AML-193 (cell line): Measurements from ENCODE around the gene PIAS1.
"Not testable (repeated sequence)": the region's sequence is repeated elsewhere in the genome, so short reads cannot be mapped to it uniquely, and the experiment has no call there.

Experiments
- DNase-seq, 2 experiments: peaks; one replicate each; lab custom pipeline; 2025; lab: John Stamatoyannopoulos, UW

PIAS1 gene

DNA sequence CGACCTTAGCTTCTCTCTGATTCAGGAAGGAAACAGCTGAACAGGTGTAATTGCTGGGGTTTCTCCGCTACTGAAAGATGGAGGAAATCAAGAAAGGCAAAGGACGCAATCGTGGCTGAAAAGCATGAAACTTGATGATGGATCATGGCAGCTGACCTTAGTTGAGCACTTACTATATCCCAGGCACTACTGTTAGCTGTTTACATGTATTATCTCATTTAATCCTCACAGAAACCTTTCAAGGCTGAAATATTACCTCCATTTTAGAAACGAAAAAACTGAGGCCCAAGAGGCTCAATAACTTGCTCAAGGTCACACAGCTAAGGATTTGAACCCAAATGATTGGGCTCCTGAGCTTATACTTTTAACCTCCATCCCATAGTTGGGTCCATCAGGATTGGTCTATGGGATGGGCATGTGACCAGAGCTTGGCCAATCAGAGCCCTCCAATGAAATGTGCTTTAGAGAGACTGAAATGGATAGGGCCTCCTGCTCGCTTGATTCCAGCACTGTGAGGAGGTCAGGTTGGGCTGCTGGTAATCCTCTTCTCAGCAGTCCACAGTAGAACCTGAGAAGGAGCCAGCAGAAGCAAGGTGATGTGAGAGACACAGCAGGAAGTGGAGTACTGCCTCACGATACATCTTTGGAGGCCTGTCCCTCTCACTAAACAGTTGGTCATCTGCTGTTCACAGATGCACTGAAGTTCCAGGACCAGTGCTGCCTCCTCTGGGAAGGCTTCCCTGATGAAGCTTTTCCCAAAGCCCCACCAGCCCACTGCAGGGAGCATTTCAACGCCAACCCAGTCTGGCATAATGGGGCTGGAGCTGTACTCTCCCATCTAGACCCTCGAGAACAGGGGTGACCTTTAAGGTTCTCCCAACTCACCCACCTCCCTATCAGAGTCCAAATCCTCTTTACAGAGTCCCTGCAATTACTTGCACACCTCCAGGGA, 165.0 kb downstream of the PIAS1 start:
- DNase-seq = no peak

GRCh38 chr15:68220489-68220888, 166.4 kb downstream of the PIAS1 start:
- DNase-seq = no peak

DNA sequence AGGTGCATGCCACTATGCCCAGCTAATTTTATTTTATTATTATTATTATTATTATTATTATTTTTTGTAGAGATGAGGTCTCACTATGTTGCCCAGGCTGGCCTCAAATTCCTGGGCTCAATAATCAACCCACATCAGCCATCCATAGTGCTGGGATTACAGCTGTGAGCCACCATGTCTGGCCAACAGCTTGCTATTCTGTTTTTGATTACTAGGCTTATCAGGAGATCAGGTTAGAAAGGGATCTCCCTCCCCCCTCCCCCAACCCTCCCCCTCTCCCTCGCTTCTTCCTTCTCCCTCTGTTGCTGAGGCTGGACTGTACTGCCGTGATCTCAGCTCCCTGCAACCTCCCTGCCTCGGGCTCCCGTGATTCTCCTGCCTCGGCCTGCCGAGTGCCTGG, 166.9 kb downstream of the PIAS1 start:
- no peak for DNase-seq

DNA sequence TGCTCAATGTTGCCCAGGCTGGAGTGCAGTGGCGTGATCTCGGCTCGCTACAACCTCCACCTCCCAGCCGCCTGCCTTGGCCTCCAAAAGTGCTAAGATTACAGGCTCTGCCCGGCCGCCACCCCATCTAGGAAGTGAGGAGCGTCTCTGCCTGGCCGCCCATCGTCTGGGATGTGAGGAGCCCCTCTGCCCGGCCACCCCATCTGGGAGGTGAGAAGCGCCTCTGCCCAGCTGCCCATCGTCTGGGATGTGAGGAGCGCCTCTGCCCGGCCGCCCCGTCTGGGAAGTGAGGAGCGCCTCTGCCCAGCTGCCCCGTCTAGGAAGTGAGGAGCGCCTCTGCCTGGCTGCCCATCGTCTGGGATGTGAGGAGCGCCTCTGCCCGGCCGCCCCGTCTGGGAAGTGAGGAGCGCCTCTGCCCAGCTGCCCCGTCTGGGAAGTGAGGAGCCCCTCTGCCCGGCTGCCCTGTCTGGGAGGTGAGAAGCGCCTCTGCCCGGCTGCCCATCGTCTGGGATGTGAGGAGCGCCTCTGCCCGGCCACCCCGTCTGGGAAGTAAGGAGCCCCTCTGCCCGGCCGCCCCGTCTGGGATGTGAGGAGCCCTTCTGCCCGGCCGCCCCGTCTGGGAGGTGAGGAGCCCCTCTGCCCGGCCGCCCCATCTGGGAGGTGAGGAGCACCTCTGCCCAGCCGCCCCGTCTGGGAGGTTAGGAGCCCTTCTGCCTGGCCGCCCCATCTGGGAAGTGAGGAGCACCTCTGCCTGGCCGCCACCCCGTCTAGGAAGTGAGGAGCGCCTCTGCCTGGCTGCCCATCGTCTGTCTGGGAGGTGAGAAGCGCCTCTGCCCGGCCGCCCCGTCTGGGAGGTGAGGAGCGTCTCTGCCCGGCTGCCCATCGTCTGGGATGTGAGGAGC, 167.7 kb downstream of the PIAS1 start:
- DNase-seq = not testable (repeated sequence)

GRCh38 chr15:68222432-68222743, 168.3 kb downstream of the PIAS1 start:
- not testable (repeated sequence) for DNase-seq

DNA sequence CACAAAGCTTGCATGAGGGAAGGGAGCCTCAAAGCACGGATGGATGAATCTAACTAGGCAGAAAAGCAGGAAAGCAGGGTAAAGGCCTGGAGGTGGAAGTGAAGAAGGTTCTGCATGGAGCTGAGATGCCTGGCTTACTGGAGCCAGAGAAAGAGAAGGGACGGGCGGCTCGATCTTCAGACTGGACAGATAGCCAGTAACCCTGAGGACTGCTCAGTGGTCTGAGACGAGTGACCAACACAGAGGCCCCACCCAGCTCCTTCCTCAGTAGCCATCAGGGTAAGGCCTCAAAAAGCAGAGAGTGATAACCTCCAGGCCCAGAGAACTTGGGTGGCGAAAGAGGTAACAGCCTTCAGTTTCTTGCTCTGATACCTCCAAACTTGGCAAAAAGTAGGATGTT, 169.1 kb downstream of the PIAS1 start:
- DNase-seq = no peak

DNA sequence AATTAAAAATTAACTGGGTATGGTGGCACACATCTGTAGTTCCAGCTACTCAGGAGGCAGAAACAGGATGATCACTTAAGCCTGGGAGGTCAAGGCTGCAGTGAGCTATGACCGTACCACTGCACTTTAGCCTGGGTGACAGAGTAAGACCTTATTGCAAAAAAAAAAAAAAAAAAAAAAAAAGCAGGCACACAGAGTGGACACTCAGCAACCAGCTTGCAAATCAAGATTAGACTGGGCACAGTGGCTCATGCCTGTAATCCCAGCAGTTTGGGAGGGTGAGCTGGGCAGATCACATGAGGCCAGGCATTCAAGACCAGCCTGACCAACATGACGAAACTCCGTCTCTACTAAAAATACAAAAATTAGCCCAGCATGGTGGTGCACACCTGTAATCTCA, 170.0 kb downstream of the PIAS1 start:
- DNase-seq = no peak

- DNase-seq = peak in 1 of 2 experiments; percentile 7
Observed at GRCh38 chr15:68224546-68225250, 170.6 kb downstream of the PIAS1 start.

DNA sequence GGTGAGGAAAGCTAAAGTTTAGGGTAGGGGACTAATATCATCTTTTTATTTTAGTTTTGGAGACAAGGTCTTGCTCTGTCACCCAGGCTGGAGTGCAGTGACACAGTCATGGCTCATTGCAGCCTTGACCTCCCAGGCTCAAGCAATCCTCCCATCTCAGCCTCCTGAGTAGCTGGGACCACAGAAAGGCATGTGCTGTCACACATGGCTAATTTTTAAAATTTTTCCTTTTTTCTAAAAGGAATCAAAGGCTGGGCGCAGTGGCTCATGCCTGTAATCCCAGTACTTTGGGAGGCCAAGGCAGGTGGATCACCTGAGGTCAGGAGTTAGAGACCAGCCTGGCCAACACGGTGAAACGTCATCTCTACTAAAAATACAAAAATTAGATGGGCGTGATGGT, 171.3 kb downstream of the PIAS1 start:
- not testable (repeated sequence) for DNase-seq

DNA sequence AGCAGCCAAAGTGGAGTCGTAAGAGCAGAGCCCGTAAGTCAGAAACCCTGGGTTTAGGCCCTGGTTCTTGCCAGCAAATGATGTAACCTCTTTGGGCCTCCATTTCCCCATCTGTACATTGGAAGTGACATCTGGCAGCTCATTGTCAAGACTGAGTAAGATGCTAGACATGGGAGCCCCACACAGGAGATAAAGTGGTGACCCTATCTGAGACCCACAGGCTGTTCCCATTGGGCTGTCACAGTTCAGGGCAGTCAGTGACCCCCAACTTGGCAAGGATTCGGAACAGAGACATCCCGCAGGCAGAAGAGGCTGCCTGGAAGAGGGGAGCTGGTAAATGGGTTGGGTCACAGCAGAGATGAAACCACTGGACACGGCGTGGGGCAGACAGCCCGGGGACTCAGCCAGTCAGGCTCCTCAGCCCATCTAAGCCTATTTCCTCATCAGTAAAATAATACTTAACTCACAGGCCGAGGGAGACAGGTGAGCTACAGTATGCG, 173.6 kb downstream of the PIAS1 start:
- DNase-seq = no peak

DNA sequence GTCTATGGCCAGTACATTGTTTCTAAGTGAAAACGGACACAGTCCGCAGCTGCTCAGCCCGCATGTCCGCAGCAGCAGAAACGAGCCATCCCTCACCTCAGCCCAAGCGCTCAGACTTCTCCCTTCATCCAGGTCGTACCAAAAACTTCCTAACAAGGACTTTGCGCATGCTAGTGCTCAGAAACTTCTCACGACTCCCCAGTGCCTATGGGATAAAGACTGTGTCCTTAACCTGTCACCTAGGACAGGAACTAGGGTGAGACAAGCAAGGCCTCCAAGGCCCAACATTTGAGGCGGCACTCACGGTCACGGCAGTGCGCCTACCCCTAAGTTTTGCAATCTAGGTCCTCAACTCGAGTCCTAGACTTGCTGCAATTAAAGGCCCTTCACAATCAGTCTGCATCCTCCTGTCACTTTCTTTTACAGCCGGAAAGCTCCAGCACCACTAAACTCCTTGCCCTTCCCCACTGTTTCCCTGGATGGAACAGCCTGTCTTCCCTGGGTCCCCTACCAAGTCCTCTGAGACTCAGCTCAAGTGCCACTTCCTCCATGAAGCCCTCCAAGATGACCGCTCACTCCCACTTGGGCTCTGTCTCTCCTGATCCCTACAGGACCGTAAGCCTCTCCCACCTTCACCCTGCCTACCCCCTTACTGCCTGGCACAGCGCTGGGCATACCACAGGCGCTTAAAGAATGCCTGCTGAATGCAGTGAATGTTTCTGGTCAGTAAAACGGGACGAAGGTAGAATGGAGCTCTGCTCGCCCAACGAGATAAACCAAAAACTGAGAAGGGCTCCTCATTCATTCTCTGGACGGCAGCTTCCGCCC, 174.2 kb downstream of the PIAS1 start:
- DNase-seq = peak; percentile 42 to 43

DNA sequence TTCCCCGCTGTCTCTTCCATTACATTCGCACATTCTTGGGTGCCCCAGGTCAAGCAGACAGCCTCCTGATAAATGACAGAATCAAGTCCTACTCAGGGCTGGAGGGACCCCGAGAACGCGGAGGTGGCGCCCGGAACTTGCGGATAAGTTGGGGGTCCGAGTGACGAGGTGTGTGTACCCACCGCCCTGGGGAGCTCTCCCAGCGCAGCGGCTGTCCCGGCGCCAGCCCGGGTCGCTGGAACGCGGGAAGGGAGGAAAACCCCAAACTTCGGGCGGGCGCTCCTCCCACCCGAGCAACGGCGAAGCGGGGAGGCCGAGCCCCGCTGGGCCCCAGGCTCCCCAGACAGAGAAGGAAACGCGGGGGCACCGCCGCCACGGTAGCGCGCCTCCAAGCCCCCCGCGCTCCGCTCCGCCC, 174.9 kb downstream of the PIAS1 start:
- no peak for DNase-seq

DNA sequence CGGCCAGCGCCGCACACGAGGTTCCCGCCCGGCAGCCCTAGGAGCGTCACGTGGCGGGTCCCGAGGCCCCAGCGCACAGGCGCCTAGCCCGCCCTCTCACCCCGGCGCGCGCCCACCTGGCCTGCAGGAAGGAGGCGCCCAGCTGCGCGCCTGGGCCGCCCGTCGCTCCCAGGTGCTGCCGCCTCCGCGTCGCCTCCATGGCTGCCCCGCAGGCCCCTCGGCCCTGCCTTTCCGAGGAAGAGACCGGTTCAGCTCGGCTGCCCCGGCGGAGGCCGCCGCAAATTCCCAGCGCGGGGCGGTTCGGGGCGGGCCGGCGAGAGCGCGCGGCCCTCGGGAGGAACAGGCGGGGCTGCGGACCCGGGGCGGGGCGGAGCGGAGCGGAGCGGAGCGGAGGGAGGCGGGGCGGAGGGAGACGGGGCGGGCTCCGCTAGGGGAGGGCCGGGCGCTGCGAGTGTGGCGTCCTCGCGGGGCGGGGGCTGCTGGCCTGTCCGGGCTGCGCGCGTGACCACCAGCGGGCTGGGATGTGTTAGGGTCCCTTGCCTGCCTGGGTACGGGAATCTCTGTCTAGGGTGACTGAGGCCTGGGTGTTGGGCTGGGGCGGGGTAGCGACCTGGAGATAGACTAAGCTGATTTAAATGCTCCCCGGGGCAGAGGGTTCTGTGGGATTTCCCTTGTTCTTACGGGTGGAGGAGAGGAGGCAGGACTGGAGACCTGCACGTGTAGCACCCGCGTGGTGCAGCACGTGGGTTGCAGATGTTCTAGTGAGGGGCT, 175.5 kb downstream of the PIAS1 start, which contains the start of gene CLN6:
CLN6 (minus strand) TSS at position 343 of the 771 bp plus-strand sequence; CDS start at position 199, 144 bp downstream.
- peak; percentile 65 for DNase-seq

GRCh38 chr15:68230157-68231100, 176.3 kb downstream of the PIAS1 start:
- DNase-seq = no peak

DNA sequence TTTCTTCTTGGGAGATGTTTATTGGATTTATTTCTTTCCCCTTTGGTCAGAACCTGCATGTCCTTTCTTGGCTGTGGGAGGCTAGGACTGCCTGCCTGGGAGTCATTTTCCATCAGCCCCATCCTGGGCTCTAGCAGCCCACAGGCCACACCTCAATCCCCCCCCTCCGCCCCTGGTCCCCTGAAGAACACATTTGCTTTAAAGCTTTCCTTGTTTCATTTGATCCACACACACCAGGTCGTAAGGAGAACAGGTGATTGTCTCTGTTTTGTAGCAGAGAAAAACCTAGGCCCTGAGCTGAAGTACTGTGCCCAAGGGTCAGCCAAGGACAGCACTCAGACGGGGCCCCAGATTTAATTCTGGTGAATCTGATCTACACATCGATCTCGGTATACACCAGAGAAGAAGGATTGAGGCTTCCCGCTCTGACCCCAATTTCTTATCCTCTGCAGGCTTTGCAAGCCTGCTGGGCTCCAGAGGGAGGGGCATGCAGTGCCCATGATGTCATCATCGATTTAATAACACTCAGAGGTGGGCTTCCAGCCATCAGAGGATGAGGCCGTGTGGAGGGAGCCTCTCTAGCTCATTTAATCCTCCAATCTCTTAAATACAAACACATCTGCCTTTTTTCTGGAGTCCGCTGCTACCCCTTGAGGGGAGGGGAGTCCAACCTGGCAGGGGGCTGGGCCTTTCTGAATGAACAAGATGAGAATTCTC, 177.1 kb downstream of the PIAS1 start:
- no peak for DNase-seq

DNA sequence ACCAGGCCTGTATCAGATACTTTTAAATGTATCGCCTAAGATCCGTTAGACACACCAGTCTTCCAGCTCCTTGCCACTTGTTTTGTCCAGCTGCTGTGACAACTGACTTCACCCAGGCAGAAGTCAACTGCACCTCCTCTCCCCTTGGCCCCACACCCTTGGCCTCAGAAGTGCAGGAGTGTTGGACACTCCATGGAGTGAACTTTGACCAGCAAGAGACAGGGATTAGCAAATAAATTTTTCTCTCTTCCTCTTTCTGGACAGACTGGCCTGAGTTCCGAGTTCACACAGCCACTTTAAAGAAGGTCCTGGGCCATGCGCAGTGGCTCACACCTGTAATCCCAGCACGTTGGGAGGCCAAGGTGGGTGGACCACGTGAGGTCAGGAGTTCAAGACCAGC, 178.3 kb downstream of the PIAS1 start:
- no peak for DNase-seq

DNA sequence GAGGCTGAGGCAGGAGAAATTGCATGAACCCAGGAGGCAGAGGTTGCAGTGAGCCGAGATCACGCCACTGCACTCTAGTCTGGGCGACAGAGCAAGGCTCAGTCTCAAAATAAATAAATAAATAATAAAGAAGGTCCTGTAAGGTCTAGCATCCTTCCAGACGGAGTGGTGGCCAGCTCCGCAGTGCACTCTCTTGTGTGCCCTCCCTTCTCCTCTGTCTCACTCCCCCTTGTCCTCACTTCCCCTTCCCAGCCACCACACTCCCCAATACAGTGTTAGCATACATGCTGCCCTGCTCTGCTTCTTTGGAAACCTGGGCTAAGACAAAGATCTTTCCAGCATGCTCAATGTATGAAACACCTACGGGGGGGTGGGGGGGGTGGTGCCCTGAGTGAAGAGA, 178.8 kb downstream of the PIAS1 start:
- peak; percentile 16 to 47 for DNase-seq

- DNase-seq = no peak
Observed at GRCh38 chr15:68234060-68234459, 179.9 kb downstream of the PIAS1 start.
